HL-60 (cell line): Measurements from ENCODE around the gene SLC27A1.

ENCODE experiments used
- DNase-seq, 2 experiments: peaks; one replicate each; pipeline ENCODE4 v3.0.0-alpha.2; 2010 to 2020; ENCODE audit warnings: low read depth in 1 of 2, low spot score in 1 of 2
- H3K27ac ChIP-seq: fragments of 250-450 bp; sonication (Bioruptor Pico); replicated peaks from 2 replicates; pipeline ENCODE4 v1.5.1; 2020; ENCODE audit warnings: mild to moderate bottlenecking, moderate library complexity
- H3K27me3 ChIP-seq: fragments of 250-450 bp; sonication (Bioruptor Pico); 2 replicates; pipeline ENCODE4 v1.5.1; 2021; ENCODE audit warnings: mild to moderate bottlenecking, moderate library complexity; ENCODE audit not compliant: insufficient read depth, poor library complexity, severe bottlenecking
- H3K4me3 ChIP-seq: replicated peaks from 2 replicates; pipeline ENCODE4 v1.5.1; 2011; ENCODE audit warnings: mild to moderate bottlenecking, control low read depth, low read length; ENCODE audit not compliant: insufficient read depth
- CTCF ChIP-seq: IDR thresholded peaks from one replicate; pipeline ENCODE4 v1.5.1; 2011; ENCODE audit warnings: low read length, control low read depth, inconsistent platforms; ENCODE audit not compliant: insufficient read depth
- GABPA ChIP-seq: IDR thresholded peaks from 2 replicates; pipeline ENCODE4 v1.6.1; 2012; ENCODE audit warnings: low read depth
- POLR2AphosphoS5 ChIP-seq: IDR thresholded peaks from 2 replicates; pipeline ENCODE4 v1.6.1; 2012; ENCODE audit warnings: low read depth
- REST ChIP-seq: IDR thresholded peaks from 2 replicates; pipeline ENCODE4 v1.6.1; 2012; ENCODE audit warnings: low read depth; ENCODE audit not compliant: insufficient replicate concordance
- SPI1 ChIP-seq: IDR thresholded peaks from 2 replicates; pipeline ENCODE4 v1.6.1; 2012; ENCODE audit warnings: low read depth, mild to moderate bottlenecking, borderline replicate concordance

Gene SLC27A1

GRCh38 chr19:17445526-17446165 is 24.7 kb upstream of the SLC27A1 start:
- Histone ChIP-seq H3K4me3 (no peak overlapping the region), H3K27me3 (peaks cover 4% of the 10 kb centered on the region), H3K27ac (no peak overlapping the region)
- TF ChIP-seq POLR2AphosphoS5 (no peak), SPI1 (no peak), REST (no peak)
- no peak for DNase-seq

- TF ChIP-seq POLR2AphosphoS5, result no peak
- no peak for TF ChIP-seq GABPA
- no peak for TF ChIP-seq CTCF
- no peak for TF ChIP-seq SPI1
- no peak for TF ChIP-seq REST
- no peak overlapping the region for H3K4me3 ChIP-seq
Observed at GRCh38 chr19:17447704-17448130, 22.6 kb upstream of the SLC27A1 start.

GRCh38 chr19:17448131-17448967 is 22.0 kb upstream of the SLC27A1 start, which contains the start of gene TMEM221:
Gene TMEM221 (minus strand): TSS chr19:17448668. CDS start chr19:17448462, 206 bp downstream.
- Histone ChIP-seq H3K27me3 (peaks cover 4% of the 10 kb centered on the region), H3K27ac (no peak within 1 kb of the TSS), H3K4me3 (peak within 1 kb of the TSS; percentile 40)
- peak; percentile 32 to 55 for DNase-seq
- no peak for TF ChIP-seq GABPA
- TF ChIP-seq REST, result no peak
- TF ChIP-seq SPI1, result no peak
- no peak for TF ChIP-seq POLR2AphosphoS5
- peak; percentile 32 for TF ChIP-seq CTCF

More at GRCh38 chr19:17447704-17448130, 22.6 kb upstream of the SLC27A1 start:
- DNase-seq, result no peak
- Histone ChIP-seq H3K27me3 (peaks cover 4% of the 10 kb centered on the region), H3K27ac (no peak overlapping the region)
